GM19238 (cell line): Measurements from ENCODE around the gene ABHD2.
A peak's percentile ranks its signal among the peaks of the same experiment; 100 is the strongest.

ENCODE experiments used
- DNase-seq: peaks from one replicate; pipeline ENCODE4 v3.0.0; 2011; ENCODE audit warnings: low spot score; ENCODE audit not compliant: insufficient read length

The ABHD2 gene

GRCh38 chr15:89187301-89187985, 99.2 kb downstream of the ABHD2 start:
- DNase-seq = no peak

GRCh38 chr15:89187986-89188514, 99.8 kb downstream of the ABHD2 start:
- no peak for DNase-seq

- DNase-seq = no peak
Measured at GRCh38 chr15:89192136-89192535, 103.9 kb downstream of the ABHD2 start.

GRCh38 chr15:89192766-89193165, 104.5 kb downstream of the ABHD2 start:
- no peak for DNase-seq

GRCh38 chr15:89194608-89195007, 106.4 kb downstream of the ABHD2 start:
- no peak for DNase-seq

GRCh38 chr15:89195836-89196235, 107.6 kb downstream of the ABHD2 start:
- no peak for DNase-seq

- no peak for DNase-seq
Measured at GRCh38 chr15:89196241-89196640, 108.0 kb downstream of the ABHD2 start.

GRCh38 chr15:89196994-89197393, 108.7 kb downstream of the ABHD2 start:
- no peak for DNase-seq

- DNase-seq = no peak
Measured at GRCh38 chr15:89197503-89197971, 109.3 kb downstream of the ABHD2 start.

- no peak for DNase-seq
Measured at GRCh38 chr15:89198196-89198595, 109.9 kb downstream of the ABHD2 start.

GRCh38 chr15:89198934-89199333, 110.7 kb downstream of the ABHD2 start:
- DNase-seq = no peak

GRCh38 chr15:89199746-89200145, 111.5 kb downstream of the ABHD2 start:
- DNase-seq = no peak

GRCh38 chr15:89200182-89200581, 111.9 kb downstream of the ABHD2 start:
- no peak for DNase-seq

- no peak for DNase-seq
Measured at GRCh38 chr15:89201465-89202005, 113.3 kb downstream of the ABHD2 start.

- DNase-seq = no peak
Measured at GRCh38 chr15:89203705-89204273, 115.5 kb downstream of the ABHD2 start.

- DNase-seq = no peak
Measured at GRCh38 chr15:89205991-89206585, 117.8 kb downstream of the ABHD2 start.

- peak; percentile 82 for DNase-seq
Measured at GRCh38 chr15:89206908-89207331, 118.7 kb downstream of the ABHD2 start.

- DNase-seq = no peak
Measured at GRCh38 chr15:89208256-89208655, 120.0 kb downstream of the ABHD2 start.

- DNase-seq = no peak
Measured at GRCh38 chr15:89209057-89209456, 120.8 kb downstream of the ABHD2 start.

- no peak for DNase-seq
Measured at GRCh38 chr15:89211678-89212170, 123.5 kb downstream of the ABHD2 start.

- DNase-seq = no peak
Measured at GRCh38 chr15:89215627-89216026, 127.4 kb downstream of the ABHD2 start.

GRCh38 chr15:89217031-89217430, 128.8 kb downstream of the ABHD2 start:
- no peak for DNase-seq
